Measurements from ENCODE around the gene TMEM255B. TPM values are rescaled to one million over a fixed set of nuclear protein-coding genes. Genes with fewer than 3 reads are reported as not detected.
A peak's percentile ranks its signal among the peaks of the same experiment; 100 is the strongest.

The TMEM255B gene
- total RNA-seq, 1 donor from 2014 or later = 2.2 TPM

- Mint-ChIP-seq H3K27ac (peak overlapping the region; percentile 68), H3K27me3 (ENCODE audit: insufficient read depth) (no peaks in the 10 kb centered on the region), H3K4me1 (ENCODE audit: low read depth) (peaks cover 22% of the 10 kb centered on the region), H3K36me3 (ENCODE audit: low read depth) (peaks cover 8% of the 10 kb centered on the region), H3K4me3 (peak overlapping the region; percentile 92), H3K9me3 (peaks cover under 1% of the 10 kb centered on the region)
- intact Hi-C loops (cut with micrococcal nuclease) = loop anchor here (1.0 to 5.0 kb wide), 5 partner anchors 251 to 466 kb away; partner anchors contain the start of genes CDC16 and UPF3A
- peak; percentile 32 for DNase-seq (ENCODE audit: low spot score)
These were observed 56.4 kb downstream of the TMEM255B start for GRCh38 chr13:113815151-113816058.

- Mint-ChIP-seq H3K27ac (peak overlapping the region; percentile 72), H3K36me3 (ENCODE audit: low read depth) (peaks cover 8% of the 10 kb centered on the region), H3K4me1 (ENCODE audit: low read depth) (peaks cover 22% of the 10 kb centered on the region), H3K9me3 (no peaks in the 10 kb centered on the region), H3K27me3 (ENCODE audit: insufficient read depth) (no peaks in the 10 kb centered on the region), H3K4me3 (peak overlapping the region; percentile 92)
- DNase-seq (ENCODE audit: low spot score) = no peak
- intact Hi-C loops (cut with micrococcal nuclease) = loop anchor here (2.0 to 5.0 kb wide), 4 partner anchors 250 to 418 kb away; partner anchors contain the start of gene CDC16
These were observed 57.4 kb downstream of the TMEM255B start for GRCh38 chr13:113816254-113816929.

GRCh38 chr13:113816946-113817859 is 58.2 kb downstream of the TMEM255B start:
- no peaks in the 10 kb centered on the region for H3K9me3 Mint-ChIP-seq
- intact Hi-C loops (cut with micrococcal nuclease) = loop anchor here (1.0 to 5.0 kb wide), 7 partner anchors 87 to 418 kb away; partner anchors contain the start of gene CDC16
- peaks cover 22% of the 10 kb centered on the region for H3K4me1 Mint-ChIP-seq (ENCODE audit: low read depth)
- peaks cover 8% of the 10 kb centered on the region for H3K36me3 Mint-ChIP-seq (ENCODE audit: low read depth)
- peak overlapping the region; percentile 92 for H3K4me3 Mint-ChIP-seq
- H3K27ac Mint-ChIP-seq = peak overlapping the region; percentile 72
- no peaks in the 10 kb centered on the region for H3K27me3 Mint-ChIP-seq (ENCODE audit: insufficient read depth)
- peak; percentile 79 for DNase-seq (ENCODE audit: low spot score)

- intact Hi-C loops (cut with micrococcal nuclease) = loop anchor here (1.0 to 5.0 kb wide), 7 partner anchors 86 to 417 kb away; partner anchors contain the start of gene CDC16
- DNase-seq (ENCODE audit: low spot score) = no peak
- Mint-ChIP-seq H3K9me3 (no peaks in the 10 kb centered on the region), H3K27ac (no peak overlapping the region), H3K27me3 (ENCODE audit: insufficient read depth) (no peaks in the 10 kb centered on the region), H3K36me3 (ENCODE audit: low read depth) (peaks cover 8% of the 10 kb centered on the region), H3K4me1 (ENCODE audit: low read depth) (peaks cover 22% of the 10 kb centered on the region), H3K4me3 (no peak overlapping the region)
These were observed 59.0 kb downstream of the TMEM255B start for GRCh38 chr13:113817860-113818691.

GRCh38 chr13:113818700-113819295 is 59.8 kb downstream of the TMEM255B start:
- Mint-ChIP-seq H3K27ac (no peak overlapping the region), H3K4me3 (no peak overlapping the region), H3K9me3 (no peaks in the 10 kb centered on the region), H3K27me3 (ENCODE audit: insufficient read depth) (no peaks in the 10 kb centered on the region), H3K36me3 (ENCODE audit: low read depth) (peaks cover 8% of the 10 kb centered on the region), H3K4me1 (ENCODE audit: low read depth) (peaks cover 22% of the 10 kb centered on the region)
- DNase-seq (ENCODE audit: low spot score) = no peak
- intact Hi-C loops (cut with micrococcal nuclease) = loop anchor here (5.0 kb wide), 2 partner anchors 309 to 329 kb away; no protein-coding TSS in a partner anchor

- H3K4me1 Mint-ChIP-seq (ENCODE audit: low read depth) = peaks cover 22% of the 10 kb centered on the region
- intact Hi-C loops (cut with micrococcal nuclease) = loop anchor here (5.0 kb wide), 2 partner anchors 308 to 328 kb away; no protein-coding TSS in a partner anchor
- H3K27me3 Mint-ChIP-seq (ENCODE audit: insufficient read depth) = no peaks in the 10 kb centered on the region
- H3K36me3 Mint-ChIP-seq (ENCODE audit: low read depth) = peaks cover 8% of the 10 kb centered on the region
- H3K4me3 Mint-ChIP-seq = no peak overlapping the region
- DNase-seq (ENCODE audit: low spot score) = no peak
- no peaks in the 10 kb centered on the region for H3K9me3 Mint-ChIP-seq
- no peak overlapping the region for H3K27ac Mint-ChIP-seq
These were observed 60.3 kb downstream of the TMEM255B start for GRCh38 chr13:113819341-113819730.

GRCh38 chr13:113819731-113820715 is 61.0 kb downstream of the TMEM255B start:
- Mint-ChIP-seq H3K27ac (no peak overlapping the region), H3K27me3 (ENCODE audit: insufficient read depth) (no peaks in the 10 kb centered on the region), H3K36me3 (ENCODE audit: low read depth) (peaks cover 8% of the 10 kb centered on the region), H3K4me3 (no peak overlapping the region), H3K4me1 (ENCODE audit: low read depth) (peaks cover 22% of the 10 kb centered on the region), H3K9me3 (no peaks in the 10 kb centered on the region)
- no peak for DNase-seq (ENCODE audit: low spot score)
- intact Hi-C loops (cut with micrococcal nuclease) = loop anchor here (5.0 kb wide), 2 partner anchors 307 to 327 kb away; no protein-coding TSS in a partner anchor

- Mint-ChIP-seq H3K27ac (no peak overlapping the region), H3K4me3 (no peak overlapping the region), H3K27me3 (ENCODE audit: insufficient read depth) (no peaks in the 10 kb centered on the region), H3K36me3 (ENCODE audit: low read depth) (peaks cover 9% of the 10 kb centered on the region), H3K4me1 (ENCODE audit: low read depth) (peaks cover 14% of the 10 kb centered on the region), H3K9me3 (no peaks in the 10 kb centered on the region)
- intact Hi-C loops (cut with micrococcal nuclease) = no loop called here
- DNase-seq (ENCODE audit: low spot score) = no peak
These were observed 62.0 kb downstream of the TMEM255B start for GRCh38 chr13:113820813-113821651.

GRCh38 chr13:113821847-113822246 is 62.8 kb downstream of the TMEM255B start:
- no peak for DNase-seq (ENCODE audit: low spot score)
- intact Hi-C loops (cut with micrococcal nuclease) = no loop called here
- no peaks in the 10 kb centered on the region for H3K27me3 Mint-ChIP-seq (ENCODE audit: insufficient read depth)
- peaks cover 6% of the 10 kb centered on the region for H3K4me1 Mint-ChIP-seq (ENCODE audit: low read depth)
- H3K36me3 Mint-ChIP-seq (ENCODE audit: low read depth) = peaks cover 7% of the 10 kb centered on the region
- H3K27ac Mint-ChIP-seq = no peak overlapping the region
- no peaks in the 10 kb centered on the region for H3K9me3 Mint-ChIP-seq
- H3K4me3 Mint-ChIP-seq = no peak overlapping the region

- H3K4me1 Mint-ChIP-seq (ENCODE audit: low read depth) = peaks cover 4% of the 10 kb centered on the region
- H3K4me3 Mint-ChIP-seq = no peak overlapping the region
- no peaks in the 10 kb centered on the region for H3K9me3 Mint-ChIP-seq
- H3K27ac Mint-ChIP-seq = no peak overlapping the region
- DNase-seq (ENCODE audit: low spot score) = no peak
- H3K36me3 Mint-ChIP-seq (ENCODE audit: low read depth) = peaks cover 5% of the 10 kb centered on the region
- intact Hi-C loops (cut with micrococcal nuclease) = no loop called here
- no peaks in the 10 kb centered on the region for H3K27me3 Mint-ChIP-seq (ENCODE audit: insufficient read depth)
These were observed 63.2 kb downstream of the TMEM255B start for GRCh38 chr13:113822266-113822665.

All from activated T-helper 1 cell treated with anti-CD3 and anti-CD28 coated beads, Interleukin-12 subunit alpha, Interleukin-12 subunit beta, Interleukin-2, Interleukin-4 antibody, amounts not matched to agents 30 ng/mL and 10 ng/mL and 1 ng/mL, durations not matched to agents 14 hours and 24 hours and 36 hours (primary cell).